Measurements from ENCODE around the gene CFP.

DNA sequence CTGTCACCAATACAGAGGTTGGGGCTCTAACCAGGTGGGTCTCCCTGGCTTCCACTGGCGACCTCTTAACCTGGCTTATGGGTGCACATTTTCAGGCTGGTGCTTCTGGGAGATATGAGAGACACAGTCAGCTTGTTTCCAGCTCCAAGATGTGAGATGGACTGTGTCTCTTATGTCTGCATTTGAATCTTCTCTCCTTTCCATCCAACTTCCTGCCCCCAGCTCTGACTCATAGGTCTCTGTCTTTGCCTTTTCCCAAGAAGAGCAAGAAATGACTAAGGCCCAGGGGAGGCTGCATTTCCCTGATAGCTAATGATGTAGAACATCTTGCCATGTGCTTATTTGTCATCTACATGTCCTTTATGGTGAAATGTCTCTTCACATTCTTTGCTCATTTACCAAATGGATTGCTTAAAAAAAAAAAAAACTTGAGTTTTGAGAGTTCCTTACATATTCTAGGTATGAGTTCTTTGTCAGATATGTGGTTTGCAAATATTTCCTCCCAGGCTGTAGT, 32.5 kb upstream of the CFP start:
- TF ChIP-seq GATA2 (IDR thresholded peaks at IDR 0.05; ENCODE audit: low read depth, low read length) = no peak
- TF ChIP-seq GATA3 (IDR thresholded peaks at IDR 0.05; ENCODE audit: low read depth, low read length) = no peak
